ENCODE results near the gene TCF7L1. TPM values are rescaled to one million over a fixed set of nuclear protein-coding genes. Genes with fewer than 3 reads are reported as not detected.

TCF7L1 gene
- total RNA-seq, 4 donors from 2014 or later = 1.1 to 3.9 (median 2.8) TPM

GRCh38 chr2:85194780-85195480, 61.7 kb downstream of the TCF7L1 start:
- intact Hi-C loops (cut with DNase I; ENCODE audit: low total_unique reads) (no loop called here), in situ Hi-C loops (cut with MboI; ENCODE audit: low sequenced_read_pairs in 4 of 4) (no loop called here)
- Histone ChIP-seq H3K4me1 (peaks cover 10 to 19% of the 10 kb centered on the region in 2 donors), H3K4me3 (no peak overlapping the region), H3K9me3 (no peaks in the 10 kb centered on the region), H3K27me3 (no peaks in the 10 kb centered on the region), H3K27ac (no peak overlapping the region), H3K36me3 (no peaks in the 10 kb centered on the region)
- DNase-seq = no peak
- no peak for TF ChIP-seq POLR2A (IDR thresholded peaks at IDR 0.05)
- TF ChIP-seq CTCF (IDR thresholded peaks at IDR 0.05 in 4 of 5, conservative IDR thresholded peaks at IDR 0.05 in 1 of 5) = no peak
- no peak for ATAC-seq

- intact Hi-C loops (cut with DNase I; ENCODE audit: low total_unique reads) = no loop called here
These were observed 62.8 kb downstream of the TCF7L1 start for GRCh38 chr2:85195956-85196355.

GRCh38 chr2:85199698-85200097, 66.5 kb downstream of the TCF7L1 start:
- in situ Hi-C loops (cut with MboI; ENCODE audit: low sequenced_read_pairs in 4 of 4) (no loop called here), intact Hi-C loops (cut with DNase I; ENCODE audit: low total_unique reads) (no loop called here)

More at GRCh38 chr2:85195956-85196355, 62.8 kb downstream of the TCF7L1 start:
- Histone ChIP-seq H3K4me1 (peaks cover 10 to 19% of the 10 kb centered on the region in 2 donors), H3K27me3 (no peaks in the 10 kb centered on the region), H3K27ac (peak overlapping the region; percentile 20 to 72 (median 64)), H3K4me3 (no peak overlapping the region), H3K9me3 (no peaks in the 10 kb centered on the region), H3K36me3 (no peaks in the 10 kb centered on the region)
- ATAC-seq (peak; percentile 94 to 96), DNase-seq (peak; percentile 59 to 75)
- TF ChIP-seq POLR2A (IDR thresholded peaks at IDR 0.05) (no peak), CTCF (IDR thresholded peaks at IDR 0.05 in 4 of 5, conservative IDR thresholded peaks at IDR 0.05 in 1 of 5) (no peak)
- in situ Hi-C loops (cut with MboI; ENCODE audit: low sequenced_read_pairs in 4 of 4) = no loop called here

GRCh38 chr2:85209887-85210286, 76.7 kb downstream of the TCF7L1 start:
- Histone ChIP-seq H3K4me1 (peaks cover 33 to 34% of the 10 kb centered on the region in 2 donors), H3K36me3 (no peaks in the 10 kb centered on the region), H3K4me3 (no peak overlapping the region), H3K27ac (no peak overlapping the region), H3K27me3 (no peaks in the 10 kb centered on the region), H3K9me3 (no peaks in the 10 kb centered on the region)
- no peak for DNase-seq
- ATAC-seq = no peak
- intact Hi-C loops (cut with DNase I; ENCODE audit: low total_unique reads) (loop anchor here (5.0 kb wide), 1 partner anchor 33 kb away; no protein-coding TSS in a partner anchor), in situ Hi-C loops (cut with MboI; ENCODE audit: low sequenced_read_pairs in 4 of 4) (no loop called here)
- no peak for TF ChIP-seq POLR2A (IDR thresholded peaks at IDR 0.05)
- no peak for TF ChIP-seq CTCF (IDR thresholded peaks at IDR 0.05 in 4 of 5, conservative IDR thresholded peaks at IDR 0.05 in 1 of 5)

More at GRCh38 chr2:85199698-85200097, 66.5 kb downstream of the TCF7L1 start:
- DNase-seq = no peak
- H3K9me3 ChIP-seq = no peaks in the 10 kb centered on the region
- no peak for ATAC-seq
- no peak overlapping the region for H3K27ac ChIP-seq
- TF ChIP-seq CTCF (IDR thresholded peaks at IDR 0.05 in 4 of 5, conservative IDR thresholded peaks at IDR 0.05 in 1 of 5) (no peak), POLR2A (IDR thresholded peaks at IDR 0.05) (no peak)
- no peak overlapping the region for H3K4me3 ChIP-seq
- no peaks in the 10 kb centered on the region for H3K27me3 ChIP-seq
- H3K36me3 ChIP-seq = no peaks in the 10 kb centered on the region
- H3K4me1 ChIP-seq = peaks cover 10 to 19% of the 10 kb centered on the region in 2 donors
